Measurements from ENCODE around the gene TMEM63A.

The TMEM63A gene

GRCh38 chr1:225885336-225885735 lies 3.2 kb upstream of the TMEM63A start:
- no peak for DNase-seq (ENCODE audit: low read depth)

- DNase-seq (ENCODE audit: low read depth) = no peak
Observed at GRCh38 chr1:225883616-225884265, 1.6 kb upstream of the TMEM63A start.

GRCh38 chr1:225882694-225883615 lies 775 bp upstream of the TMEM63A start:
- no peak for DNase-seq (ENCODE audit: low read depth)

- no peak for DNase-seq (ENCODE audit: low read depth)
Observed at GRCh38 chr1:225881081-225881958, 860 bp downstream of the TMEM63A start.

- no peak for DNase-seq (ENCODE audit: low read depth)
Observed at GRCh38 chr1:225880636-225881035, 1.5 kb downstream of the TMEM63A start.

- DNase-seq (ENCODE audit: low read depth) = no peak
Observed at GRCh38 chr1:225880222-225880588, 2.0 kb downstream of the TMEM63A start.

- DNase-seq (ENCODE audit: low read depth) = no peak
Observed at GRCh38 chr1:225879521-225880221, 2.5 kb downstream of the TMEM63A start.

- DNase-seq (ENCODE audit: low read depth) = no peak
Observed at GRCh38 chr1:225878282-225878681, 3.9 kb downstream of the TMEM63A start.

GRCh38 chr1:225877580-225877979 lies 4.6 kb downstream of the TMEM63A start:
- no peak for DNase-seq (ENCODE audit: low read depth)

- DNase-seq (ENCODE audit: low read depth) = no peak
Observed at GRCh38 chr1:225876900-225877510, 5.2 kb downstream of the TMEM63A start.

- no peak for DNase-seq (ENCODE audit: low read depth)
Observed at GRCh38 chr1:225875044-225875815, 7.0 kb downstream of the TMEM63A start.

- no peak for DNase-seq (ENCODE audit: low read depth)
Observed at GRCh38 chr1:225874431-225874830, 7.7 kb downstream of the TMEM63A start.

GRCh38 chr1:225873281-225873850 lies 8.8 kb downstream of the TMEM63A start:
- no peak for DNase-seq (ENCODE audit: low read depth)

- DNase-seq (ENCODE audit: low read depth) = no peak
Observed at GRCh38 chr1:225872075-225872430, 10.1 kb downstream of the TMEM63A start.

GRCh38 chr1:225871359-225872074 lies 10.7 kb downstream of the TMEM63A start:
- no peak for DNase-seq (ENCODE audit: low read depth)

- no peak for DNase-seq (ENCODE audit: low read depth)
Observed at GRCh38 chr1:225870911-225871310, 11.3 kb downstream of the TMEM63A start.

GRCh38 chr1:225868631-225869330 lies 13.4 kb downstream of the TMEM63A start:
- no peak for DNase-seq (ENCODE audit: low read depth)

- no peak for DNase-seq (ENCODE audit: low read depth)
Observed at GRCh38 chr1:225866981-225867380, 15.2 kb downstream of the TMEM63A start.

Measured in GM04504 (cell line).